GM21576 (cell line): Measurements from ENCODE around the gene FNTB.
A peak's percentile ranks its signal among the peaks of the same experiment; 100 is the strongest.
"Not testable (repeated sequence)": the region's sequence is repeated elsewhere in the genome, so short reads cannot be mapped to it uniquely, and the experiment has no call there.

Source experiments
- ATAC-seq: cut with Tn5 transposase; IDR thresholded peaks from one replicate; pipeline ENCODE4 v1.9.1; 2021; ENCODE audit warnings: mild to moderate bottlenecking, moderate library complexity; ENCODE audit not compliant: unreplicated experiment

FNTB gene

GRCh38 chr14:65080960-65081747 lies 94.5 kb downstream of the FNTB start:
- no peak for ATAC-seq

- ATAC-seq: no peak
These were observed 96.2 kb downstream of the FNTB start for GRCh38 chr14:65082930-65083329.

GRCh38 chr14:65084554-65085505 lies 98.1 kb downstream of the FNTB start:
- ATAC-seq: no peak

- ATAC-seq: not testable (repeated sequence)
These were observed 100.0 kb downstream of the FNTB start for GRCh38 chr14:65086686-65087085.

- ATAC-seq: not testable (repeated sequence)
These were observed 101.1 kb downstream of the FNTB start for GRCh38 chr14:65087835-65088234.

GRCh38 chr14:65092349-65092748 lies 105.7 kb downstream of the FNTB start:
- ATAC-seq: no peak

GRCh38 chr14:65095633-65096205 lies 109.0 kb downstream of the FNTB start:
- no peak for ATAC-seq

- no peak for ATAC-seq
These were observed 109.8 kb downstream of the FNTB start for GRCh38 chr14:65096323-65097089.

GRCh38 chr14:65098586-65098985 lies 111.9 kb downstream of the FNTB start:
- no peak for ATAC-seq

GRCh38 chr14:65100922-65101541 lies 114.3 kb downstream of the FNTB start:
- ATAC-seq: no peak

GRCh38 chr14:65101631-65102440 lies 115.1 kb downstream of the FNTB start:
- ATAC-seq: peak; percentile 3

- peak; percentile 86 for ATAC-seq
These were observed 115.9 kb downstream of the FNTB start, which contains the start of gene MAX for GRCh38 chr14:65102441-65103149. MAX (minus strand) TSS chr14:65102517; CDS start chr14:65102339, 178 bp downstream.

GRCh38 chr14:65103150-65103760 lies 116.6 kb downstream of the FNTB start:
- ATAC-seq: peak; percentile 3

GRCh38 chr14:65104791-65105190 lies 118.1 kb downstream of the FNTB start:
- no peak for ATAC-seq

GRCh38 chr14:65106316-65106715 lies 119.6 kb downstream of the FNTB start:
- ATAC-seq: no peak

GRCh38 chr14:65106736-65107135 lies 120.0 kb downstream of the FNTB start:
- ATAC-seq: no peak

- ATAC-seq: no peak
These were observed 120.5 kb downstream of the FNTB start for GRCh38 chr14:65107200-65107599.

GRCh38 chr14:65109357-65109756 lies 122.7 kb downstream of the FNTB start:
- no peak for ATAC-seq
